Measurements from ENCODE around the gene FLNB. TPM values are rescaled to one million over a fixed set of nuclear protein-coding genes. Genes with fewer than 3 reads are reported as not detected.

The FLNB gene
- polyA plus RNA-seq, 3 donors, result 168 to 173 (median 169) TPM

DNA sequence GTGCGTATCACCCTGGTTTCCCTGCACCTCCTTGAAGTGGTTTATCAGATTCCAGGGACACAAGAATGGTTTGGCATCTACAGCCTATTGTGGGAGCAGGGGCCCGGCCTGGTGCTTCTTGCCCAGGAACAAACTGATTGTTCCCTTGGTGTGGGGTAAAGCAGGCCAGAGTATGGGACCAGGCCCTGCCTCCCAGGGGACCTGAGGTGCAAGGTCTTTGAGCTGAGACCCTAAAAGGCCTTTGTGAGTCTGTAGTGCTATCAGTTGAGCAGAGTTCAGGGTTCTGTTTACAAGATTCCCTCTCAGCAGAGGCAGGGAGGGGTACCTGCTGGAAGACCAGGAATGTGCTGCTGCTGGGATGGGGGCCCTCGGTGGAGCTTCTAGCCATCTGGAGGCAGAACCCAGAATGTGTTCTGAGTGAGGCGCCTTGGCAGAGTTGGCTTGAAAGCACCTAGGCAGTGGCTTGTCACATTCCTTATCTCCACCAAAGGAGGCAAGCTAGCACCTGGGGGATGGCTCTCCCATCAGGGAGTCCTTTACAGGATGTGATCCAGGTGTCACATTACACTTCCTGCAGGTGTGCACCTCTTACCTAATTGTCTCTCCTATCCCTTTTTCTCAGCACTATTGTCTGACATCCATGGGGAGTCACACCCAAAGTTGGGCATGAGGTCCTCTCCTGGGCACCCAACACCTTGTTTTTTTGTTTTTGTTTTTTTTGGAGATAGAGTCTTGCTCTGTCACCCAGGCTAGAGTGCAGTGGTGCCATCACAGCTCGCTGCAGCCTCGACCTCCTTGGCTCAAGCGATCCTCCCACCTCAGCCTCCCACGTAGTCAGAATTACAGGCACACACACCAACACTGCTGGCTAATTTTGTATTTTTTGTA is 13.1 kb downstream of the FLNB start:
- no peak for DNase-seq (ENCODE audit: extremely low read depth in 1 of 11, low read depth in 9 of 11, low spot score in 4 of 11)

DNA sequence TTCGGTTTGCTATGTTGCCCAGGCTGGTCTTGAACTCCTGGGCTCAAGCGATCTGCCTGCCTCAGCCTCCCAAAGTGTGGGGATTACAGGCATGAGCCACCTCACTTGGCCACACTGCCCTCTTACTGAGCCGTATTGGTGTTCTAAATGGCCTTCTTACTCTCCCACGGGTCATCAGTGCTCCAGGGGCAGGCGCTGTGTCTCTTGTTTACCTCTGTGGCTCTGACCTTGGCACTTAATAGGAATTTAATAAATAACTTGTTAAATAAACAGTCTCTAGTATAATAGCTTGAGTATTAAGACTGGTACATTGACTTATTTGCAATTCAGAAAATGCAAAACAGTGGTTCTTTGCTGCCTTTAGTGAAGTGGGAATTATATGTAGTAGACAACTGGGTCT is 13.7 kb downstream of the FLNB start:
- DNase-seq (ENCODE audit: extremely low read depth in 1 of 11, low read depth in 9 of 11, low spot score in 4 of 11), result no peak

DNA sequence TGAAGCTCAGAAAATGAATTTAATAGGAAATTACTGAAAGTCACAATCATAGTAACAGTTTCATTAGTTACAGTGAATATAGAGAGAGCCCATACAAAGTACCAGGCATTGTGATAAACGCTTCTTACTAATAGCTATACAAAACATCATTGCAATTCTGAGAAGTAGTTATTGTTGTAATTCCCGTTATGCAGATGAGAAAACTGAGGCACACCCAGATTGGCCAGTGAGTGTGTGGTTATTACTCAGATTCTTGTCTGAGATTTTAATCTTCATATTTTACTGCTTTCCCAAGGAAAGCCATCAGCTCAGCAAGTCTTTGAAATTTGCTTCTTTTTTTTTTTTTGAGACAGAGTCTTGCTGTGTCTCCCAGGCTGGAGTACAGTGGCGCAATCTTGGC is 14.3 kb downstream of the FLNB start:
- DNase-seq (ENCODE audit: extremely low read depth in 1 of 11, low read depth in 9 of 11, low spot score in 4 of 11), result no peak

DNA sequence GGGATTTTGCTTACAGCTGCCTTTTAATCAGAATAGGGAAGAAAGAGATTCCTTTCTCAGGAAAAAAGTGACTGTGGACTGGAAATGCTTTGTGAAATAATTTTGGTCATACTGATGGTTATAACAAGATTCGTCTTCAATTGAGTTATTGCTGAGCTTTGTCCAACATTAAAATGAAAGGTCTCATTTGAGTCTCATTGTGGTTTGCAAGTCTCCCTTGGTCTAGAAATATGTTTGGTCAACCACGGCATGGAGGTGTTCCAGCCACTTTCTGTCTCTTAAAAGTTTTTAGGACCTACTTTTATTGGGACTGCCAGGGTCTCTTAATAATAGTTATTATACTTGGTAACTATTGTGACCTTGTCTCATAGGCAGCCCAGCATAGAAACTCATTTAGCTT is 15.3 kb downstream of the FLNB start:
- no peak for DNase-seq (ENCODE audit: extremely low read depth in 1 of 11, low read depth in 9 of 11, low spot score in 4 of 11)

DNA sequence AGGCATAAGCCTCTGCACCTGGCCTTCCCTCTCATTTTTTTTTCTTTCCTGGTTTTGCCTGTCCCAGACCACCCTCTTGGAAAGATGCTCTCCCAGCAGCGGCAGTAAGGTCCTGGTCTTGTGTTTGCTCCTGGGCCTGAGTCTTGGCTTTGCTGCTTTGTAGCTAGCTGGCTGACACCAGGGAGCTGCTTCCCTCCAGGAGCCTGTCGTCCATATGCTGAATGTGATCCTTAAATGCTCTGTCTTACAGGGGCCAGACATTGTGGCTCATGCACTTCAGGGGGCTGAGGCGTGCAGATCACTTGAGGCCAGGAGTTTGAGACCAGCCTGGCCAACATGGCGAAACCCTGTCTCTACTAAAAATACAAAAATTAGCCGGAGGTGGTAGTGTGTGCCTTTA is 17.2 kb downstream of the FLNB start:
- DNase-seq (ENCODE audit: extremely low read depth in 1 of 11, low read depth in 9 of 11, low spot score in 4 of 11), result no peak

DNA sequence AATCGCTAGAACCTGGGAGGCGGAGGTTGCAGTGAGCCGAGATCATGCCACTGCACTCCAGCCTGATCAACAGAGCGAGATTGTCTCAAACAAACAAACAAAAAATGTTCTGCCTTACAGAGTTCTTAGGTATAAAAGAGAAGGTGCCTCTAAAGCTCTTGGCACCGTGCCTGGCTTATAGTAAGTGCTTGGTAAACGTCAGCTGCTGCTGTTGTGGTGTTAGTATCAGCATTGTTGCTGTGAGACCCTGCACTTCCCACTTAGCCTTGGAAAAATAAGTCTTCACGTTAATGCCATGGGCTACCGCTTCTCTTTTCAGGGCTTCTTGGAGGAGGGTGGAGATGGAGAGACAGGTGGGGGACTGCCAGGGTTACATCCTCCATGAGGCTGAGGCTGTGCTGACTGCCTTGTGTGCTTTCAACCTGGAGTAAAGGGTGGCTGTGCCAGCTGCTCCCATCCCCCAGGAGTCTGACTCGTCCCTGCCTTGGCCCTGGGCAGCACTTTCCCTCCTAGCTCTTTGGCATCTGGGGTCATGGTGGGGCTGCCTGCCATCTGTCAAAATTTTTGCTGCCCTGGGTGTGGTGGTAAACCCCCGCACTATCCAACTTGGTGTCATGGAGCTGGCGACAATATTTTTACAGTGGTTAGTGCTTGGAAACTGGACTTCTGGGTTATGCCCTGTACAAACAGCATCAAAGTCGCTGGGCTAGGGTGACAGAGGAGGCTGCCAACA is 17.8 kb downstream of the FLNB start:
- DNase-seq (ENCODE audit: extremely low read depth in 1 of 11, low read depth in 9 of 11, low spot score in 4 of 11), result peak in 1 of 11 donors; percentile 31

DNA sequence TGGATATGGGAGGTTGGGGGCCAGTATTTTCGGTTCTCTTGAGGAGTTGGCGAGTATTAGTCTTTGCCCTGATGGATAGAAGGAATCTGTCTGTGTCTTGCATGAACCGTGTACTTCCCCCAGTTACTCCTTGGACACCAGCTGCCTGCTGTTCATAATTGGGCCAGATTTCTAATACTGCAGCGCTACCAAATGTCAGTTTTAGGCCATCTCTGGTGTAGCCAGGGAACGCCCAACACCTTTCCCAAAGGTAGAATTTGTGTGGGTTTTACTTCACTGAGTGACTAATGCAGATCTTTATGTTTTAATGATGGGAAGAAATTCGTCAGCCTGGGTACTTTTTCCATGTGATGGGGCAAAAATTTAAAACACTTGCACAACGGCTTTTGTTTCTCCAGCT is 18.4 kb downstream of the FLNB start:
- no peak for DNase-seq (ENCODE audit: extremely low read depth in 1 of 11, low read depth in 9 of 11, low spot score in 4 of 11)

DNA sequence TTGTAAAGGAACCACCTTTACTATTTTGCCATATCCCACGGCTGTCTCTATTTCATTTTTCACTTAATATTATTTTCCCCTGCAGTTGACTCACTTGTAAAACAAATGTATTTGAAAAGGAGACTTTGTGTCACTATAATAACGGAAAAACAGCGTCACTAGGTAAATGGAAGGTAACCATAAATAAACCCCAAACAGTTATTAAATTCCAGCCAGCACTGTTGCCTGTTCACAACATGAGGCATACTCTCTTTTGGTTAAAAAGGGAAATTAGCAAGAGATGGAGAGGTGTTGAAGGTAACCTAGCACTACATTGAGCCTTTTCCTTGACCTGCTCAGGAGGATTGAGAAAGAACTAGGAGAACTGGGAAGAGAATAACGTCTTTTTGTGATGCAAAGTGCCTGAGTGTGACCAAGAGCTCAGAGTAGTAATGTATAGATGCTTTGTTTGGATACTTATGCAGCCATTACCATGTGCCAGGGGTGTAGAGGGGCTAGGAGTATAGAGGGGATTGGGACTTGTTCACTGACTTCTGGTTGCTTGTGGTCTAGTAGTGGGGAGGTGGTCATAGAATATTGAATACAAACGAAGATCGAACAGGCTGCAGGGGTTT is 19.6 kb downstream of the FLNB start:
- DNase-seq (ENCODE audit: extremely low read depth in 1 of 11, low read depth in 9 of 11, low spot score in 4 of 11), result no peak

DNA sequence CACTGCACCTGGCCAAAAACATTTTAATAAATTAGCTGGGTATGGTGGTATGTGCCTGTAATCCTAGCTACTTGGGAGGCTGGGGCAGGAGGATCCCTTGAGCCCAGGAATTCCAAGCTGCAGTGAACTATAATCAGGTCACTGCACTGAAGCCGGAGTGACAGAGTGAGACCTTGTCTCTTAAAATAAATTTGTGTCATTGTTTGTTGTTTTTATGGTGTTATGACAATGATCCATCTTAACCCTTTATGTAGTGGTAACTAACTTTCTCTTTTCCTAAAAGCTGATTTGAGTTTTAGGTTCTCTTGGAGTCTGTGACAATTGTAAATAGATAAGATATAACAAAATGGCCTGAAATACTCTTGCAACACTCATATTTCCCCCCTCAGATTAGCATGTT is 20.7 kb downstream of the FLNB start:
- no peak for DNase-seq (ENCODE audit: extremely low read depth in 1 of 11, low read depth in 9 of 11, low spot score in 4 of 11)

DNA sequence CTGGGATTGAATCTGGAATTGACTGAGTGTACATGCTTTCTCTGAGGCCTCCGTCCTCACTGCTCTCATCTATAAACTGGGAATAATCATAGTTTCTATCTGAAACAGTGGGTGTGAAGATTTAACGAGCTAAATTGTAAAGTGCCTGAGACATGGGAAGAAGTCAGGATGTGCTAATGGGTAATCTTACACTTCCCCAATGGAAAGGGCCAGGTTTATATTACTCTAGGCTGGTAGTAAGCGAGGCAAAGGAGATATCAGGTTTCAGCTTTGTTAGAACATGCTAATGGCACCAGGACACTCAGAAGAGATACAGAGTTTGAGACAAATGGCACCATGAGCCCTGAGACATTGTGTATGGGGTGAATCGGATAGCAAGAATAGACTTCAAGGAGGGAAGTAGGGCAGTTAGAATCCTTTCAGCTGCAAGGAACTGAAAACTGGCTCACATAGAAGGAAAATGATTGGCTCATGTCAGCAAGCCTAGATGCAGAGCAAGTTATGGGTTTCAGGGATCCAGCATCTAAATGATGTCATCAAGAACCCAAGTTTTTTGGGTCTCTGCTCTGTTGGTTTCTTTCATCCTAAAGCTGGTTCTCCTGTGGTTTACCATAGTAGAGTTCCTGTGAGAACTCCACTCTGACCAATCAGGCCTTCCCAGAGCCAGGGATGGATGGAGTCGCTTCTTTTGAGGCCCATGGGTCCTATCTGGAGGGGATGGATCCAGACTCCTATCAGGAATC is 21.8 kb downstream of the FLNB start:
- DNase-seq (ENCODE audit: extremely low read depth in 1 of 11, low read depth in 9 of 11, low spot score in 4 of 11), result no peak

DNA sequence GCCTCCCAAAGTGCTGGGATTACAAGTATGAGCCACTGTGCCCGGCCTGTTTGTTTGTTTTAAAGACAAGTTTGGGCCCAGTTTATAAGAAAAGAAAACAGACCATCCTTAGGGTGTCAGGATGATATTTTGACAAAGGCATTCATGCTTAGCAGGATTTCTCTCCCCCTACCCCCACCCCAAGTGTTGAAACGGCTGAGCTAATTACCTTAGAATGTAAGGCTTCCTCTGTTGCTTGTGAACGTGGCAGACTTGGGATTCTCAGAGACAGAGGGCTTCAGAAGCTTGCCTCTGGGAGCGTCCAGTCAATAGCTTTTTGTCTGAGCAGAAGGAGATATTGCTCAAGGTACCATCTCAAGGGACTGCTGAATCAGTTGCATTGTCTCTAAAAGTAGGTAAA is 24.0 kb downstream of the FLNB start:
- no peak for DNase-seq (ENCODE audit: extremely low read depth in 1 of 11, low read depth in 9 of 11, low spot score in 4 of 11)

DNA sequence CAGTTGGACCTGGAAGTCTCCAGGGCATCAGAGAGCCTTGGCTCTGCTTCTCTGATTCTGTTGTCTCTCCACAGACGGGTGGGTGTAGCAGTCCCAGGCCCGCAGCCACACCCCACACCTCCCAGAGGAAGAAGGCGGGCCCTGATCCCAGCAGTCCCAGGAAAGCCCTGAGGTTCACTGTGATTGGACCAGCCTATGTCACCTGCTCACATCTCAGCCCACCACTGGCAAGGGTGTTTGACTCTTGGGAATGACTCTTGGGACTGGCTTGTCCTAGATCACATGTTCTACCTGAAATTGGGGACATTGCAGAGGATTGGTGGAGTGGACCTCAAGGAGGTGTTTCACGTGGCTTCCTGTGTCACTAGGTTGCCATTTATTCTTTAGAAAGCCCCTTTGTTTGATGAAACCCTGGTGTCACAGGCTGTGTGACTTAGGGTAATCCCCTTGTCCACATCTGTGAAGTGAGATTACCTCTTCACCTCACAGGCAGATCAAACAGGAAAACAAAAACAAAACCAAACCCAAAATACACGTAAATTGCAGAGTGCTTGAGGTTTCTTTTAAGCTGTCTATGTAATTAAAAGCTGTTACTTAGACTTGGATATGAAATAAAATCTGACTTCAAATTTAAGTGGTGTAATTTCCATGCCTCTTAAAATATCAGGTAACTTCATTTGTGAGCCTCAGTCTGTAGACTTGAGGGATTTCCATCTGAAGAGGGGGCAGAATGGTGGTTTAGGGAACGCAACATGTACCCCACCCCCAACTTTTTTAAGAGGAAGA is 26.7 kb downstream of the FLNB start:
- no peak for DNase-seq (ENCODE audit: extremely low read depth in 1 of 11, low read depth in 9 of 11, low spot score in 4 of 11)

DNA sequence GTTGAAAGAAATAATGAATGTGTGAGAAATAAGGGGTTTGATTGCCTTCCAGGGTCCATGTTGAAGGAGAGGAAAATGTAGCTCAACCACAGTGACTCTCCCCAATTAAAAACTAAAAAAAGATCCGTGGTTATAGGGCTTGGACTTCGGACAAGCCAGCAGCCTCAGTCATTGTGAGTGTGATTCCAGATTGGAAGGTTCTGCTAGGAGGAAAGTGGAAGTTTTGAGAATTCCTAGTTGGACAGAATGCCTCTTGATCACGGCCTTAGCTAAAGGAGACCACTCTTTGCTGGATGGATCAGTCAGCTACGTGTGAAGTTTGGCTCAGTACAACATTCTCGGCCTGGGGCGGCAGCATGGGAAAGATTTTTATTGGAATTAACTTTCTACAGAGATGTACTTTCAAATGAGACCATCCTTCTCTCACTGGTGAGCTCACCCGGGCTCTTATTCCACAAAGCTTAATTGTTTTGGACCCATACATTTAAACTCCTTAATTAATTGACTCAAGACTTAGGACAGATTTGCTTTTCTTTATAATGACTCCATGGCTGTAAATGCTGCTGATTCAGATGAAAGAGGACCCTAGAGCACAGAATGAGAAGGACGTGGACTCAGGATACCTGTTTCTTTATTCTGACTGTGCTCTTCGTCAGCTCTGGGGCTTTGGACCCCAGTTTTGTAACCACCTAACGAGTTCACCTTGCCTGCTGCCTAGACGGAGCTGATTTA is 27.5 kb downstream of the FLNB start:
- DNase-seq (ENCODE audit: extremely low read depth in 1 of 11, low read depth in 9 of 11, low spot score in 4 of 11), result no peak

DNA sequence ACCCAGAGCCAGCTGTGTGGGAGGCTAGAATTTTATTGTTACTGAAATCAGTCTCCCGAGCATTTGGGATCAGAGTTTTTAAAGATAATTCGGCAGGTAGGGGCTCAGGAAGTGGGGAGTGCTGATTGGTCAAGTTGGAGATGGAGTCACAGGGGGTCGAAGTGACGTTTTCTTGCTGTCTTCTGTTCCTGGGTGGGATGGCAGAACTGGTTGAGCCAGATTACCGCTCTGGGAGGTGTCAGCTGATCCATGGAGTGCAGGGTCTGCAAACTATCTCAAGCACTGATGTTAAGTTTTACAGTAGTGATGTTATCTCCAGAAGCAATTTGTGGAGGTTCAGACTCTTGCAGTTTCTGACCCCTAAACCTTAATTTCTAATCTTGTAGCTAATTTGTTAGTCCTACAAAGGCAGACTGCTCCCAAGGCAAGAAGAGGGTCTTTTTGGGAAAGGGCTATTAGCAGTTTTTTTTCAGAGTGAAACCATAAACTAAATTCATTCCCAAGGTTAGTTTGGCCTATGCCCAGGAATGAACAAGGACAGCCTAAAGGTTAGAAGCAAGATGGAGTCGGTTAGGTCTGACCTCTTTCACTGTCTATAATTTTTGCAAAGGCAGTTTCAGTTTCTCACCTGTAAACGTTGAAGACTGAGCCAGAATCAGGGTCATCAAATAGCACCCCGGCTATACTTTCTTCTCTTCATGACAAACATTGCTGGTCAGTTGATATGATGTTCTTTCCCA is 28.2 kb downstream of the FLNB start:
- DNase-seq (ENCODE audit: extremely low read depth in 1 of 11, low read depth in 9 of 11, low spot score in 4 of 11), result no peak

DNA sequence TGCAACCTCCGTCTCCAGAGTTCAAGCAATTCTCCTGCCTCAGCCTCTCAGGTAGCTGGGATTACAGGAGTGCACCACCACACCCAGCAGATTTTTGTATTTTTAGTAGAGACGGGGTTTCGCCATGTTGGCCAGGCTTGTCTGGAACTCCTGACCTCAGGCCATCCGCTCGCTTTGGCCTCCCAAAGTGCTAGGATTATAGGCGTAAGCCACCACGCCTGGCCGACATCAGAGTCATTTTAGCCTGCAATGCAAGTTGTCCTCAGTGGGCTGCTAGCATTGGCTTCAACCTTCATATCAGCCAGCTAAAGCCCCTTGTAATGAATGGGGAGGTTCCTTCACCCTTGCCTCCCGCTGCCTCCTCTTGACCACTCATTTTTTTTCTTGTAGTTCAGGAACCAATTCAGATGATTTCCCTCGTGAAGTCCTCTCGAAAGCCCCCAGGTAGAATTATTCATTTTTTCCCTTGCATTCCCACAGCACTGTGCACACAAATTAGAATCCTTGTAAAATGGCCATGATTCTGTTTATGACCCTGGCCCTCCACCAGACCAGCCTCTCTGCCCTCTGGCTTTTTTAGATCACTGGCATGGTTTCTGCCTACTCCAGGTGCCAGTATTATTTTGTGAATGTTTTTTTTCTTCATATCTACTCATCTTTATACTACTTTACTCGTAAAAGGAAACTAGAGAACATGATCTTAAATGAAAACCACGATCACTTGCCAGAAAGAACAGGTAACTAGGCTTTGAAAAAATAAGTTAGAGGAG is 29.1 kb downstream of the FLNB start:
- no peak for DNase-seq (ENCODE audit: extremely low read depth in 1 of 11, low read depth in 9 of 11, low spot score in 4 of 11)

DNA sequence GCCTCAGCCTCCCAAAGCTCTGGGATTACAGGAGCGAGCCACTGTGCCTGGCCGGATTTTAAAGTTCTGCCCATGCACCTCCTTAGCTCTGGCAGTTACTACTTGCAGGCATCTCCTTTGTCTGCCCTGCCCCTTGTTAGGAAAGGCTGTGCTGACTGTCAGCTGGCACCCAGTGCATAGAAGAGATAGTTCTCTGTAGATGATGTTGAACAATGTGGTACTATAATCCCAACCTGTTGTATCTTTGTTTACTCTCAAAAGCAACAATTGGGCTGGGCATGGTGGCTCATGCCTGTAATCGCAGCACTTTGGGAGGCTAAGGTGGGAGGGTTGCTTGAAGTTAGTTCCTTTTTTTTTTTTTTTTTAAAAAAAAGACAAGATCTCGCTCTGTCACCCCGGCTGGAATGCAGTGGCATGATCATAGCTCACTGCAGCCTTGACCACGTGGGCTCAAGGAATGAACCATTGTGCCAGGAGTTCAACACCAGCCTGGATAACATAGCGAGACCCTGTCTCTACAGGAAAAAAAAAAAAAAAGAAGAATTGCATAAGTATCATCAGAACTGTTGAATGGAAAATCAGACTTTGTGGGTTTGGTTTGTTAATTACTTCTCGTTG is 30.6 kb downstream of the FLNB start:
- DNase-seq (ENCODE audit: extremely low read depth in 1 of 11, low read depth in 9 of 11, low spot score in 4 of 11), result no peak

Data from renal cortex interstitium (tissue), 11 donors.